GM19455 (cell line): ENCODE results near the gene PROM1.

Experiments
- ATAC-seq: cut with Tn5 transposase; IDR thresholded peaks from one replicate; pipeline ENCODE4 v1.9.1; 2021; ENCODE audit not compliant: unreplicated experiment

The PROM1 gene

GRCh38 chr4:15953625-15954024 is 130.2 kb downstream of the PROM1 start:
- no peak for ATAC-seq

- no peak for ATAC-seq
Observed at GRCh38 chr4:15951781-15952180, 132.0 kb downstream of the PROM1 start.

GRCh38 chr4:15948826-15949225 is 135.0 kb downstream of the PROM1 start:
- no peak for ATAC-seq

- ATAC-seq, result no peak
Observed at GRCh38 chr4:15947684-15948083, 136.1 kb downstream of the PROM1 start.

GRCh38 chr4:15945516-15945915 is 138.3 kb downstream of the PROM1 start:
- ATAC-seq, result no peak

GRCh38 chr4:15944895-15945294 is 138.9 kb downstream of the PROM1 start:
- ATAC-seq, result no peak

GRCh38 chr4:15942283-15942682 is 141.5 kb downstream of the PROM1 start:
- no peak for ATAC-seq

GRCh38 chr4:15938640-15939039 is 145.2 kb downstream of the PROM1 start, which contains the start of gene FGFBP1:
TSS of gene FGFBP1 (minus strand) at chr4:15938740. CDS start at chr4:15936632, 2,108 bp downstream.
- ATAC-seq, result no peak

GRCh38 chr4:15938182-15938581 is 145.6 kb downstream of the PROM1 start:
- no peak for ATAC-seq

- no peak for ATAC-seq
Observed at GRCh38 chr4:15936495-15936894, 147.3 kb downstream of the PROM1 start.

- no peak for ATAC-seq
Observed at GRCh38 chr4:15935504-15936402, 148.1 kb downstream of the PROM1 start.

GRCh38 chr4:15934259-15934658 is 149.6 kb downstream of the PROM1 start:
- ATAC-seq, result no peak

- no peak for ATAC-seq
Observed at GRCh38 chr4:15931451-15932210, 152.2 kb downstream of the PROM1 start.

- ATAC-seq, result no peak
Observed at GRCh38 chr4:15930314-15930713, 153.5 kb downstream of the PROM1 start.

- ATAC-seq, result no peak
Observed at GRCh38 chr4:15929540-15929939, 154.3 kb downstream of the PROM1 start.

GRCh38 chr4:15928883-15929282 is 154.9 kb downstream of the PROM1 start:
- no peak for ATAC-seq

GRCh38 chr4:15926486-15926885 is 157.3 kb downstream of the PROM1 start:
- ATAC-seq, result no peak

- ATAC-seq, result no peak
Observed at GRCh38 chr4:15925830-15926229, 158.0 kb downstream of the PROM1 start.

- ATAC-seq, result no peak
Observed at GRCh38 chr4:15921592-15921932, 162.3 kb downstream of the PROM1 start.

- ATAC-seq, result no peak
Observed at GRCh38 chr4:15920723-15921591, 162.9 kb downstream of the PROM1 start.

GRCh38 chr4:15918484-15919129 is 165.2 kb downstream of the PROM1 start:
- ATAC-seq, result no peak
